ENCODE measurements around the gene PHLPP2.

Gene PHLPP2

DNA sequence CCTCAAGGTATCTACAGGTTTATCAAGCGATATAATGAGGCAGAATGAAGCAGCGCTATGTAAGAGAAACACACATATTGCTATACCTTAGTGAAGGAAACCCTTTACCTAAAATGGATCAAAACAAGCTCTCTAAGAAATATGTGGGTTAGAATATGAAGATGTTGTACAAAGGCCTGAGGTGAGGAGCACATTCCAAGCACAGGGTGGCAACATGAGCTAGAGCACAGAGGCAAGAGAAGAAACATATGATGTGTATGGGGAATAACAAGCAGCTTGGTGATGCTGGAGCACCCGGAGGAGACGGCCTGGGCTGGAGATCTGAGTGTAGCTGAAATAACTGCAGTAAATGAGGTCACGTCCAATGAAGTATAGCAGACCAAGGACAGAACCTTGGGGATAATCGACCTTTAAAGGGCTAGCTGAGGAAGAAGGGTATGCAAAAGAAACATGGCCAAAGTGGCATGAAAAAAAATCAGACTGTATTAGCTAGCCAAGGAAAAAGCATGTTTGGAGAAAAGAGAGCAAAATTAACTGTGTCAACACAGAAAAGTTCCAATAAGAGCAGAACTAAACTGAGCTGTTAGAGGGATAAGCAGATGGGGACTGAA is 54.5 kb downstream of the PHLPP2 start:
- no peak for DNase-seq

DNA sequence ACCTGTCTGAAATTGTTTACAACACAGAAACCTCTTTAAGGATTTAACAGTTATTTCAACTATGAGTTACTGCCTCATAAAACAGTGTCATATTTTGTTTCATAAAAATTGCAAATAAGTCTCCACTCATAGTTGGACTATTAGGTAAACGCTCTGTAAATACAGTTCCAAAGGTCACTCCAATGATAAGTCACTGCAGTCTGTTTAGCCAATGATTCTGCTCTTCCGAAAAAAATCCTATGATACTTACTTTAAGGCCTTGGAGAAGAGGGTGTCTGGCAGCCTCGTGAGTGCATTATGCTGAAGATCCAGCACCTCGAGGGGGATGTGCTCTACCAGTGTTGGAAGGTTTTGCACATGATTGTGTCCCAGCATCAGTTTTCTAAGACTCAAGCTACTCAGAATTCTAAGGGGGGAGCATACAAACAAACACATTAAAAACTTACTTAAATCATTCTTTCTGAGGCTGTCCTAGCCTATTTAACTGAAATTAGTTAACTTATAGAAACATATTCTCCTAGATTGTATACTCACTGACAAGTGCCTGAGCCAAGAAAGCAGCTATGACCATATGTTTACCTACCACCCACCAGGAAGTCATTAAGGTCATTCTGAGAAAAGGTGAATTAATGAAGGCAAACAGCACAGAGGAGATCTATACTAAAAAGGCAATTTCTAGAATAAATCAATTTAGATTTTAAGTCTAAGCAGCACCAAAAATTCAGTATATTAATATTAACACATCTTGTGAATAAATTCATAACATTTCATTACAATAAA is 57.4 kb downstream of the PHLPP2 start:
- DNase-seq, result no peak

- no peak for DNase-seq
These were observed 58.2 kb downstream of the PHLPP2 start for GRCh38 chr16:71666264-71666663.

DNA sequence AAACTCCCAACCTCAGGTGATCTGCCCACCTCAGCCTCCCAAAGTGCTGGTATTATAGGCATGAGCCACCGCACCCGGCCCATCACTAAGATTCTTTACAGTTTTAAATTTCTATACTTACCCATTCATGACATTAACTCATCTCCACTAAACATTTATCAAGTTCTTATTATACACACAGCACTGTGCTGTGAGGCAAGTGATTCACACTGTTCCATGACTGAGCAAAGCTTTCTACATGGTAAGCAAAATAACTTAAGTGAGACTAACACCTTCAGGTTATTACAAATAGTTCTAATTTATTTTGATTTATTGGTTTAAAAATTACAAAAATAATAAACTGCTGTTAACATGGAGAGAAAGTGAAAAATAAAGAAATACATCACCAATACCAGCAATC is 65.0 kb downstream of the PHLPP2 start:
- DNase-seq, result no peak

DNA sequence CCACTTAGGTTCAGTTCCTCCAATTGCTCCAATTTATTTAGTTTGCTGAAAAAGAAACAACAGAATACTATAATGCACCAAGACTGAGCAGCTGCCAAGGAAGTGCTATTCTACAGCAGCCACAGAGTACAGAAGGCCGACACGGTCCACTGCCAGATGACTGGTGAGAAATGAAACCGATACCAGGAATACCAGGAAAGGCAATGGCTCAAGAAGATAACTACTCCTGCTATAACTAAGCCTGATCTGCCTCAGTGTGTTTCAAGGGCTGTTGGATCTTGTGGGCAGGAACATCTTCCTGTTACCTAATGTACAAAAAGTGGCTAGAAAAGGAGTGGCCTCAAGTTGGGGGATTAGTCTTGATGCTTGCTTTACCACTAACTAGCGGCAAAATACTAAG is 65.7 kb downstream of the PHLPP2 start:
- no peak for DNase-seq

- no peak for DNase-seq
These were observed 74.8 kb downstream of the PHLPP2 start for GRCh38 chr16:71649704-71650103.

DNA sequence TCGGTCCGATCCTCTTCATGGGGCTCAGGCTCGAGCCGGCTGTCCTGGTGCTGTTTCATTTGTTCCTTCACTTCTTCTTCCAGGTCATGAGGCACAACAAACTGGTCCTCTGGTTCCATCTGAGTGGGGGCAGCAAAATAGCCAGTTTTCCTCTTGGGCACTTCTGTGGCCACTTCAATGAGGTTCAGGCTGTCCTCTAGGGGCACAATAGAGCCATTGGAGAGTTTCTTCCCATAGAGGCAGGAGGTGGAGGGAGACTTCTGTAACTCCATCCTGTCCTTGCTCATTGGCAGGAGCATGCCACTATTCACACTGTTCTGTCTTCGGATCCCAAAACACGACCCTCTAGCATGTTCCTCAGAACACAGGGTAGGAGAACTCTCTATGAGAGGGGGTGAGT is 75.6 kb downstream of the PHLPP2 start:
- no peak for DNase-seq

- no peak for DNase-seq
These were observed 76.3 kb downstream of the PHLPP2 start for GRCh38 chr16:71648162-71648561.

DNA sequence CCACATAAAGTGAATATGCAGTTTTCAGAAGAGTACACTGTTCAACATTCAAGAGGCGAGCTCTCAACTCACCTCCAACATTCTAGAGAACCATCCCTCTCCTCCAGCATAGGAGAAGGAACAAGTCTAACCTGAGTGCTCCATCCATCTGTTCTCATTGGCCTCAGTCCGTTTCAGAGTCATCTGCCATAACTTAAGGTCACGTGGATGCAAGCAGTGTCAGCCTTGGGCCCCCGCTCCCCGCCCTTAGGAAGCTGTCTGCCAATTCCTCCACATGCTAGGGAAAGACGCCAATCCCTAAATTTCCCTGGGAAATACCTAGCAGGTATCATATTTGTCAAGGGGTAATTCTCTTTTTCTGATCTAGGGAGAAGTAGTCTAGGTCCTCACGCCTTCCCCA is 77.1 kb downstream of the PHLPP2 start:
- DNase-seq, result no peak

GRCh38 chr16:71645450-71645849 is 79.1 kb downstream of the PHLPP2 start:
- DNase-seq, result peak; percentile 43

GRCh38 chr16:71637398-71637797 is 87.1 kb downstream of the PHLPP2 start:
- DNase-seq, result no peak

GRCh38 chr16:71635632-71636031 is 88.9 kb downstream of the PHLPP2 start:
- DNase-seq, result no peak

DNA sequence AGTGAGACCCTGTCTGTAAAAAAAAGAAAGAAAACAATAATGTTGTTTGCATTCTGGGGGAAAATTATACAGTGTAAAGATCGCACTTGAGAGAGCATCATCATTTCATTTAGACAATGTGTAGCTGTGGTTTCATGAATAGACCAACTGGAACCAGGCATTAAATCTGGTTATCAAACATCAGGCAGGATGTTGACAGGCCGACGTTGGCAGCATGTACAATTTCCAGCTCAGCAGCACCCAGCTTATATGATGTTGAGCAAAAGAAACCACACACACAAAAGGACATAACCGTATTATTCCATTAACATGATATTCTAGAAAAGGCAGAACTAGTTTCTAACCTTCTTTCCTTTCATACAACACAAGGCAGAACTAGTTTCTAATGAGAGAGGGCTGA is 92.7 kb downstream of the PHLPP2 start:
- no peak for DNase-seq

- DNase-seq, result no peak
These were observed 93.7 kb downstream of the PHLPP2 start for GRCh38 chr16:71630808-71631207.

GRCh38 chr16:71629278-71630016 is 95.1 kb downstream of the PHLPP2 start:
- DNase-seq, result peak; percentile 15

- DNase-seq, result no peak
These were observed 95.7 kb downstream of the PHLPP2 start for GRCh38 chr16:71628810-71629209.

GRCh38 chr16:71627731-71628181 is 96.7 kb downstream of the PHLPP2 start:
- DNase-seq, result no peak

DNA sequence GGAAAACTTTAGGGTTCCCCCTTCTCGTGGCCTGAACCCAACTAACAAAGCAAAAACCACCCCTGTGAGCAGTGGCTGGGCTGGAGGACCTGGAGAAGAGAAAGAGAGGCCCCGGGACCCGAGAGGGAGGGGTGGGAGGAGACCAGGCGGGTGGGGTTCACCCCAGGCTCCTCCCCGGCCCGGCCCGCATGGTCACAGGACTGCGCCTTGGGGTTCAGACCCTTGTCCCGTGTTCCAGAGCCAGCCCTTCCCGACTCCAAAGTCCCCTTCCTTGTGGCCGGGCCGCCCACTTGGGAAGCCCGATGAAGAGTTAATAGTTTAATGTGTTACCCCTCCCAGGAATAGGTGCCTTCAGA is 97.7 kb downstream of the PHLPP2 start:
- no peak for DNase-seq

DNA sequence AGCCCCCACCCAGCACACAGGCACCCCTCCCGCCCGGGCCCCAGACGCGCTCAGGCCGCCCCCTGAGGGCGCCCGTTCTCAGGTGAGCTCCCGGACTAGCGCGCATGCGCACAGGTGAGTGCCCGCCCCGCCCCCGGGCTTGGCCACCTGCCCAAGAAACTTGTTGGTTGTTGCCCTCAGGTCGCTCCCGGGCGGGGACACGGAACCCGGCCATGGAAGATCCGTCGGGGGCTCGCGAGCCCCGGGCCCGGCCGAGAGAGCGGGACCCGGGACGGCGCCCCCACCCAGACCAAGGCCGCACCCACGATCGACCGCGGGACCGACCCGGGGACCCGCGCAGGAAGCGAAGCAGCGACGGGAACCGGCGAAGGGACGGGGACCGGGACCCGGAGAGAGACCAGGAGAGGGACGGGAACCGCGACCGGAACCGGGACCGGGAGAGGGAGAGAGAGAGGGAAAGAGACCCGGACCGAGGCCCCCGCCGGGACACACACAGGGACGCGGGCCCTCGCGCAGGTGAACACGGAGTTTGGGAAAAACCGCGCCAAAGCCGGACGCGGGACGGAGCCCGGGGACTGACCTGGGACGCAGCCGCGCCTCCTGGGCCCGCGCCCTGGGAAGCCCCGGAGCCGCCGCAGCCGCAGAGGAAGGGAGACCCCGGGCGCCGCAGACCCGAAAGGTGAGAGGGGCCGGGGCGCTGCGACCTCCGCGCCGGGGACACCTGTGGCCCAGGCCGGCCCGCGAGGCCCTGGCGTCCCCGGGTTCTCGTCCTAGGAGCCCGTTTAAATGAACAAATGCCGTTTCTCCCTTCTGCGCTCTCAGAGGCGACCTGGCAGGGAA is 98.3 kb downstream of the PHLPP2 start, which contains the start of gene MARVELD3:
TSS of gene MARVELD3 (plus strand) at position 167 of the 840 bp plus-strand sequence. CDS start at position 213, 46 bp downstream.
- DNase-seq, result peak; percentile 35

- no peak for DNase-seq
These were observed 99.2 kb downstream of the PHLPP2 start for GRCh38 chr16:71625113-71625850.

GRCh38 chr16:71623597-71623996 is 100.9 kb downstream of the PHLPP2 start:
- no peak for DNase-seq

- no peak for DNase-seq
These were observed 102.4 kb downstream of the PHLPP2 start for GRCh38 chr16:71622088-71622487.

Measured in COR-L47 (cell line).